Neuron (in vitro differentiated cells): ENCODE results near the gene CCRL2.
"Not testable (repeated sequence)": the region's sequence is repeated elsewhere in the genome, so short reads cannot be mapped to it uniquely, and the experiment has no call there.

ENCODE experiments used
- H2AFZ ChIP-seq: one replicate; pipeline ENCODE4 v1.6.1; 2013; ENCODE audit warnings: low read depth, mild to moderate bottlenecking, inconsistent platforms, low read length, moderate library complexity
- H3K27me3 ChIP-seq: one replicate; pipeline ENCODE4 v1.6.1; 2013; ENCODE audit warnings: low read length; ENCODE audit not compliant: insufficient read depth
- H3K36me3 ChIP-seq: one replicate; pipeline ENCODE4 v1.6.1; 2013; ENCODE audit warnings: low read length; ENCODE audit not compliant: insufficient read depth
- H3K4me1 ChIP-seq: one replicate; pipeline ENCODE4 v1.6.1; 2013; ENCODE audit warnings: low read length; ENCODE audit not compliant: insufficient read depth
- H3K4me3 ChIP-seq: 2 replicates; pipeline ENCODE4 v1.5.1; 2013; ENCODE audit warnings: mild to moderate bottlenecking, low read length, moderate library complexity
- H3K9me3 ChIP-seq: one replicate; pipeline ENCODE4 v1.6.1; 2013; ENCODE audit warnings: low read length

The CCRL2 gene

DNA sequence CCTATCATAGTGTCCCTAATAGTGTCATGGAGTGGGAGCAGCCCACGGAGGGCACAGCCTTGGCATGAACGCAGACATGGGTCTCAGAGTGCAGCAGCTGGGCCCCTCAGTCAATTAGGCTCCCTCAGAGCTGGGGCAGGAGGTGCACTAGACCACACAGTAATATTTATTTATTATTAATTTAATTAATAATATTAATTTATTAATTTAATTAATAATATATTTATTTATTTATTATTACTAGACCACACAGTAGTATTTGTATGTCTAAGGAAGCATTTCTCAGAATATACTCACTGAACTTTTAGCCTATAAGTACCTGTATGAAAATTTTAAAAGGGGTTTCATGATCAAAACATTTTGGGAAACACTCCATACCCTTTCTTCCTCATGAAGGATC lies 5.5 kb upstream of the CCRL2 start:
- no peaks in the 10 kb centered on the region for H3K27me3 ChIP-seq
- no peaks in the 10 kb centered on the region for H3K4me1 ChIP-seq
- H2AFZ ChIP-seq = no peak overlapping the region
- no peak overlapping the region for H3K4me3 ChIP-seq
- H3K36me3 ChIP-seq = no peaks in the 10 kb centered on the region
- no peaks in the 10 kb centered on the region for H3K9me3 ChIP-seq

- not testable (repeated sequence) for H3K36me3 ChIP-seq, H3K4me3 ChIP-seq, H2AFZ ChIP-seq, H3K4me1 ChIP-seq, H3K9me3 ChIP-seq, H3K27me3 ChIP-seq
Observed at GRCh38 chr3:46402902-46403301, 4.2 kb upstream of the CCRL2 start.

- Histone ChIP-seq H3K9me3 (no peaks in the 10 kb centered on the region), H3K27me3 (no peaks in the 10 kb centered on the region), H3K4me1 (no peaks in the 10 kb centered on the region), H3K36me3 (no peaks in the 10 kb centered on the region), H3K4me3 (no peak overlapping the region), H2AFZ (no peak overlapping the region)
Observed at GRCh38 chr3:46405301-46406019, 1.6 kb upstream of the CCRL2 start.

DNA sequence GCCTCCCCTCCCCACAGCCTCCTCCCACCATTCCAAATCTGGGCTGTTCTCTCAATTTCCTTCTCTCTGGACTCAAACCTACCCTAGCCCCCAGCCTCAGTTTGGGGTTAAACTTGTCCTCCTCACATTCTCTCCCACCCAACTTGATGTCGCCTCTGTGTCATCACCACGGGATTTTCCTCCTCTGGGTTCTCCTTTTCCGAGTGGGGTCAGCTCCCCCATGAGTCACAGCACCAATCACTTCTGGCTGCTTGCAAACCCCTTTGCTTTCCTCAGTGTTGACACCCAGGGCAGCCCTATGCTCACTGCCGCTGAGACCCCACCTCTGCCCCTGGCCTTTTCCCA lies 644 bp upstream of the CCRL2 start:
- no peaks in the 10 kb centered on the region for H3K9me3 ChIP-seq
- H2AFZ ChIP-seq = no peak overlapping the region
- H3K36me3 ChIP-seq = no peaks in the 10 kb centered on the region
- no peaks in the 10 kb centered on the region for H3K27me3 ChIP-seq
- H3K4me1 ChIP-seq = no peaks in the 10 kb centered on the region
- H3K4me3 ChIP-seq = no peak overlapping the region

- H3K27me3 ChIP-seq = no peaks in the 10 kb centered on the region
- H3K36me3 ChIP-seq = no peaks in the 10 kb centered on the region
- H3K4me3 ChIP-seq = no peak overlapping the region
Observed at GRCh38 chr3:46407970-46408369, 911 bp downstream of the CCRL2 start.

DNA sequence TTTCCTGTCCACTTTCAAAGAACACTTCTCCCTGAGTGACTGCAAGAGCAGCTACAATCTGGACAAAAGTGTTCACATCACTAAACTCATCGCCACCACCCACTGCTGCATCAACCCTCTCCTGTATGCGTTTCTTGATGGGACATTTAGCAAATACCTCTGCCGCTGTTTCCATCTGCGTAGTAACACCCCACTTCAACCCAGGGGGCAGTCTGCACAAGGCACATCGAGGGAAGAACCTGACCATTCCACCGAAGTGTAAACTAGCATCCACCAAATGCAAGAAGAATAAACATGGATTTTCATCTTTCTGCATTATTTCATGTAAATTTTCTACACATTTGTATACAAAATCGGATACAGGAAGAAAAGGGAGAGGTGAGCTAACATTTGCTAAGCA lies 1.8 kb downstream of the CCRL2 start:
- Histone ChIP-seq H3K4me3 (no peak overlapping the region), H3K27me3 (no peaks in the 10 kb centered on the region), H3K9me3 (no peaks in the 10 kb centered on the region), H3K4me1 (no peaks in the 10 kb centered on the region), H3K36me3 (no peaks in the 10 kb centered on the region), H2AFZ (no peak overlapping the region)

More at GRCh38 chr3:46407970-46408369, 911 bp downstream of the CCRL2 start:
- Histone ChIP-seq H2AFZ (no peak overlapping the region), H3K9me3 (no peaks in the 10 kb centered on the region), H3K4me1 (no peaks in the 10 kb centered on the region)

DNA sequence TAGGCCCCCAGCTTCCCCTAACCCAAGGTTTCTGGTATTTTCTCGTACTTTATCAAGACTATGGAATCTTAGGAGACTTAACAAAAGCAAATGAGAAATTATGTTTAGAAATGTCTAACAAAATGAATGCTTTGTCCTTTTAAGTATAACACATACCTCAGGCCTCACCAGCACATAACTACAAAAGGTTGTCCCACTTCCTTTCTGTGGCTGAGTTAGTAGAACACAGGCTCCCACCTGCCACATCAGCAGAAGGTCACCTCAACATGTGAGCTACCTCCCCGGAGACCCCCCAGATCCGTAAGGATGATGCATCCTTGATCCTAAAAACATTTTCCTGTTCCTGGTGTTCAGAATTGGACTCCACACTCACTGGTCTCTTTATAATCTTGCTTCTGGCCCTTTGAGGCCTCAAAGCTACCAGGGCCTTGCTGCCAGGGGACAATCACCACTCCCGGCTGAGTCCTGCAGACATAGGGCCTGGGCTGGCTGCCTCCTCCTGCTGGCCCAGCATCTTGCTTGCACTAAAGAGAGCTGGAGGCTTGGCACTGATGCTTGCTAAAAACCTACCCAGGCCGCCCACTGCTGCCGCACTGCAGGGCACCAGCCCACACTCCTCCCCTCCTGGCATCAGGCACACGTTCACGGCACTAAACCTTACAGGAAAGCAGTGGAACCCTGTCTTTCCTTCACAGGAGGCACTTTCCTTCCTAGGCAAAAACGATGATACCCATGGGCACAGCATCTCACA lies 2.9 kb downstream of the CCRL2 start:
- H3K4me3 ChIP-seq = no peak overlapping the region
- H3K36me3 ChIP-seq = no peaks in the 10 kb centered on the region
- H2AFZ ChIP-seq = no peak overlapping the region
- H3K27me3 ChIP-seq = no peaks in the 10 kb centered on the region
- no peaks in the 10 kb centered on the region for H3K4me1 ChIP-seq
- no peaks in the 10 kb centered on the region for H3K9me3 ChIP-seq

DNA sequence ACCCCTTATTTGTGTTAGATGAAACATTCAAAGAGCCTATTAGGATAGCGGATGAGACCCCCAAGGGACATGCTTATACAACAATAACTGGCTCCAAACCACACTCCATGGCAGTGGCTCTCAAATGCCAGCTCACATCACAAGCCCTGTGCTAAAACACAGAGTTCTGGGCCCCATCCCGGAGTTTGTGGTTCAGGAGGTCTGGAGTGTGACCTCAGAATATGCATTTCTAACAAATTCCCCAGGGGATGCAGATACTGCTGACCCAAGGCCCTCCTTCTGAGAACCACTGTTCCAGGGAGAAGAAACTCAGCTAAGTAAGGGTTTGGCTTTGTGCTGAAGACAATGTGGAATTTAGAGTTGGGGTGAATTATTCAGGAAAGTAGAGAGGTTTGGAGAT lies 3.6 kb downstream of the CCRL2 start:
- Histone ChIP-seq H3K4me3 (no peak overlapping the region), H2AFZ (no peak overlapping the region), H3K36me3 (no peaks in the 10 kb centered on the region), H3K27me3 (no peaks in the 10 kb centered on the region), H3K4me1 (no peaks in the 10 kb centered on the region), H3K9me3 (no peaks in the 10 kb centered on the region)

- Histone ChIP-seq H2AFZ (no peak overlapping the region), H3K4me3 (no peak overlapping the region), H3K9me3 (no peaks in the 10 kb centered on the region), H3K36me3 (no peaks in the 10 kb centered on the region), H3K4me1 (no peaks in the 10 kb centered on the region), H3K27me3 (no peaks in the 10 kb centered on the region)
Observed at GRCh38 chr3:46411271-46411670, 4.2 kb downstream of the CCRL2 start.

GRCh38 chr3:46412786-46413298 lies 5.8 kb downstream of the CCRL2 start:
- Histone ChIP-seq H3K4me3 (no peak overlapping the region), H3K4me1 (no peaks in the 10 kb centered on the region), H3K36me3 (no peaks in the 10 kb centered on the region), H2AFZ (no peak overlapping the region), H3K9me3 (no peaks in the 10 kb centered on the region), H3K27me3 (no peaks in the 10 kb centered on the region)

DNA sequence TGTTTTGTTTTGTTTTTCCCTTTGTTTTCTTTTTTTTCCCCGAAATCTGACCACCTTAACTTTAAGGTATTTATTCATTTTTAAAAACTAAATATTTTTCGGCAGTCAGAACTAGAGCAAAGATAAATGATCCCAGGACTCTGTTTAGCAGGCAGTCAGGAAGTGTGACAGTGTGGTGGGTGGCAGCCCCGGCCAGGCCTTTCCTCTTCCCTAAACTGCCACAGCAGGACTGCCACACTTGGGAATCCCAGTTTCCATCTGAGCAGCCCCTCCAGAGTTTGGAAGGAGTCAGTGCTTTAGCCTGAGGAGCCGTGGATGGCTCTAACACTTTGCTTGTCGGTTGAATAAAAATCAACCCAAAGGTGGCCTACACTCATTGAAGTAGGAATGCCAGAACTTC lies 6.9 kb downstream of the CCRL2 start:
- Histone ChIP-seq H3K9me3 (no peaks in the 10 kb centered on the region), H3K27me3 (no peaks in the 10 kb centered on the region), H2AFZ (no peak overlapping the region), H3K4me1 (no peaks in the 10 kb centered on the region), H3K4me3 (no peak overlapping the region), H3K36me3 (no peaks in the 10 kb centered on the region)

DNA sequence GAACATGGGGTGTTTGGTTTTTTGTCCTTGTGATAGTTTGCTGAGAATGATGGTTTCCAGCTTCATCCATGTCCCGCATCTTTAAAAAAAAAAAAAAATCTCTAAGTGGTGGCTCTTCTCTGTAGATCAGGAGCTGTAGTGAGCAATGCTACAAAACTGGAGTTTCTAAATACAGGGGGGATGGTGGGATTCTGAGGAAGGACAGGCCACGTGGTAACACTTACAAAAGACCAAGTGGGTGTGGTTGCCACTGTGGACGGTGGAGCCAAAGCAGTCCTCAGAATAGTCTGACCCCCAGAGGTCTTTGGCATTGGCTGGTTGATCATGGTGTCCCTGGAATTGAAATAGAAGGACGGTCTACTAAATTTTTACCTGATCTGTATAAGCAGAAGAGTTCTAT lies 7.7 kb downstream of the CCRL2 start:
- no peaks in the 10 kb centered on the region for H3K4me1 ChIP-seq
- no peaks in the 10 kb centered on the region for H3K27me3 ChIP-seq
- H3K4me3 ChIP-seq = no peak overlapping the region
- no peaks in the 10 kb centered on the region for H3K9me3 ChIP-seq
- no peak overlapping the region for H2AFZ ChIP-seq
- H3K36me3 ChIP-seq = no peaks in the 10 kb centered on the region

- no peaks in the 10 kb centered on the region for H3K9me3 ChIP-seq
- H3K4me3 ChIP-seq = no peak overlapping the region
- H3K36me3 ChIP-seq = no peaks in the 10 kb centered on the region
Observed at GRCh38 chr3:46416125-46416810, 9.2 kb downstream of the CCRL2 start.

More at GRCh38 chr3:46416125-46416810, 9.2 kb downstream of the CCRL2 start:
- Histone ChIP-seq H3K4me1 (no peaks in the 10 kb centered on the region), H2AFZ (no peak overlapping the region), H3K27me3 (no peaks in the 10 kb centered on the region)
